HT1080 (cell line): ENCODE data around the gene TMEM150B. TPM values are rescaled to one million over a fixed set of nuclear protein-coding genes. Genes with fewer than 3 reads are reported as not detected.

Experiments
- DNase-seq: peaks from one replicate; pipeline ENCODE4 v3.0.0-alpha.2; 2015; ENCODE audit warnings: low read depth
- total RNA-seq: library from RNA; depleted of rRNA; stranded (reverse); fragments of >200 nt; shearing (Covaris generic); gene quantifications from 2 replicates; pipeline ENCODE4 v1.2.3, GENCODE V29; 2014

Gene TMEM150B
- total RNA-seq, 1 experiment from 2014 or later, result not detected

GRCh38 chr19:55308281-55308680 lies 16.9 kb downstream of the TMEM150B start:
- DNase-seq, result no peak

- no peak for DNase-seq
Observed at GRCh38 chr19:55306712-55307111, 18.4 kb downstream of the TMEM150B start.

- DNase-seq, result peak; percentile 64
Observed at GRCh38 chr19:55305983-55306562, 19.1 kb downstream of the TMEM150B start.

- peak; percentile 41 for DNase-seq
Observed at GRCh38 chr19:55305491-55305890, 19.6 kb downstream of the TMEM150B start.

GRCh38 chr19:55304980-55305379 lies 20.2 kb downstream of the TMEM150B start:
- DNase-seq, result no peak

GRCh38 chr19:55304279-55304978 lies 20.7 kb downstream of the TMEM150B start:
- peak; percentile 55 for DNase-seq

GRCh38 chr19:55303477-55303876 lies 21.7 kb downstream of the TMEM150B start:
- no peak for DNase-seq

GRCh38 chr19:55302318-55302703 lies 22.8 kb downstream of the TMEM150B start:
- DNase-seq, result no peak

- DNase-seq, result peak; percentile 68
Observed at GRCh38 chr19:55301459-55302317, 23.5 kb downstream of the TMEM150B start.

GRCh38 chr19:55300886-55301458 lies 24.2 kb downstream of the TMEM150B start:
- DNase-seq, result no peak

- no peak for DNase-seq
Observed at GRCh38 chr19:55299991-55300390, 25.1 kb downstream of the TMEM150B start.

- no peak for DNase-seq
Observed at GRCh38 chr19:55297267-55297666, 27.9 kb downstream of the TMEM150B start.

GRCh38 chr19:55289117-55289796 lies 35.9 kb downstream of the TMEM150B start:
- peak; percentile 29 for DNase-seq

- DNase-seq, result no peak
Observed at GRCh38 chr19:55287361-55288079, 37.6 kb downstream of the TMEM150B start.

- DNase-seq, result no peak
Observed at GRCh38 chr19:55285229-55285890, 39.8 kb downstream of the TMEM150B start.

- DNase-seq, result no peak
Observed at GRCh38 chr19:55284405-55285058, 40.6 kb downstream of the TMEM150B start.

GRCh38 chr19:55283548-55284377 lies 41.4 kb downstream of the TMEM150B start, which contains the start of gene BRSK1:
Gene BRSK1 (plus strand): TSS chr19:55283997. CDS start chr19:55284443, 446 bp downstream.
- no peak for DNase-seq
